WTC11 (cell line): ENCODE data around the gene TDP2.

Source experiments
- ARID4B ChIP-seq: sonication (generic); formaldehyde crosslinking; IDR thresholded peaks from 2 replicates; pipeline ENCODE4 v1.8.0; 2023; ENCODE audit warnings: missing genetic modification reagents, mild to moderate bottlenecking, borderline replicate concordance
- ATF1 ChIP-seq: sonication (generic); formaldehyde crosslinking; IDR thresholded peaks from 2 replicates; pipeline ENCODE4 v1.8.1; 2023; ENCODE audit warnings: mild to moderate bottlenecking, moderate library complexity, missing genetic modification reagents
- CDX4 ChIP-seq: fragments of 250-450 bp; sonication (Bioruptor Pico); IDR thresholded peaks from 2 replicates; pipeline ENCODE4 v1.9.0; 2021; ENCODE audit warnings: moderate library complexity, mild to moderate bottlenecking, inconsistent platforms, borderline replicate concordance
- CTCF ChIP-seq: fragments of 200-600 bp; IDR thresholded peaks from 2 replicates; pipeline ENCODE4 v1.8.0; 2022; ENCODE audit warnings: antibody characterized with exemption
- FOXP1 ChIP-seq: sonication (generic); formaldehyde crosslinking; IDR thresholded peaks from 2 replicates; pipeline ENCODE4 v1.8.0; 2022; ENCODE audit warnings: missing genetic modification reagents, mild to moderate bottlenecking, moderate library complexity, borderline replicate concordance
- NFE2L1 ChIP-seq: sonication (generic); formaldehyde crosslinking; IDR thresholded peaks from 2 replicates; pipeline ENCODE4 v1.8.1; 2023; ENCODE audit warnings: missing genetic modification reagents
- PREB ChIP-seq: sonication (generic); formaldehyde crosslinking; IDR thresholded peaks from 2 replicates; pipeline ENCODE4 v1.8.1; 2022; ENCODE audit warnings: mild to moderate bottlenecking, missing genetic modification reagents, moderate library complexity, borderline replicate concordance

GRCh38 chr6:24607310-24608105 is 59.2 kb downstream of the TDP2 start:
- TF ChIP-seq PREB (CRISPR knock-in tag) (no peak), ATF1 (CRISPR knock-in tag) (no peak), CTCF (no peak), CDX4 (CRISPR knock-in tag) (no peak), ARID4B (CRISPR knock-in tag) (no peak), FOXP1 (CRISPR knock-in tag) (no peak), NFE2L1 (CRISPR knock-in tag) (no peak)
